OCI-LY7 (cell line): Measurements from ENCODE around the gene KRT26. TPM values are rescaled to one million over a fixed set of nuclear protein-coding genes. Genes with fewer than 3 reads are reported as not detected.

ENCODE experiments used
- BruUV-seq: library from RNA; stranded (reverse); fragments of 400-500 nt; replicated peaks from 2 replicates; lab custom pipeline; 2021; lab: Mats Ljungman, UMichigan
- CTCF ChIA-PET: fragments of 300-600 bp; sonication (Branson Sonifier 250); formaldehyde crosslinking; loops from one replicate; lab custom pipeline; 2022; ENCODE audit warnings: antibody characterized with exemption; ENCODE audit not compliant: unreplicated experiment; lab: Charles Lee
- POLR2A ChIA-PET: fragments of 300-600 bp; sonication (Branson Sonifier 250); formaldehyde crosslinking; loops from one replicate; lab custom pipeline; 2022; ENCODE audit warnings: antibody characterized with exemption; lab: Charles Lee
- DNase-seq: peaks from one replicate; pipeline ENCODE4 v3.0.0-alpha.2; 2015; ENCODE audit warnings: low spot score
- H2AFZ ChIP-seq: fragments of 200-600 bp; sonication (generic), shearing (Covaris generic); 2 replicates; pipeline ENCODE4 v1.6.1; 2014; ENCODE audit warnings: mild to moderate bottlenecking, antibody characterized with exemption, low read length, moderate library complexity
- H3K27ac ChIP-seq: fragments of 200-600 bp; sonication (generic); 2 replicates; pipeline ENCODE4 v1.5.1; 2014; ENCODE audit warnings: mixed run types, low read depth, mild to moderate bottlenecking, moderate library complexity, low read length, inconsistent platforms; ENCODE audit not compliant: poor library complexity, severe bottlenecking
- H3K36me3 ChIP-seq: fragments of 200-600 bp; sonication (generic); 2 replicates; pipeline ENCODE4 v1.6.1; 2014; ENCODE audit warnings: mild to moderate bottlenecking, antibody characterized with exemption, low read length, moderate library complexity, mixed read lengths; ENCODE audit not compliant: insufficient read depth
- H3K4me1 ChIP-seq: fragments of 200-600 bp; sonication (generic); 2 replicates; pipeline ENCODE4 v1.5.1; 2014; ENCODE audit warnings: mild to moderate bottlenecking, low read length; ENCODE audit not compliant: insufficient read depth, poor library complexity, severe bottlenecking
- H3K4me2 ChIP-seq: fragments of 200-600 bp; sonication (generic); 2 replicates; pipeline ENCODE4 v1.6.1; 2014; ENCODE audit warnings: mild to moderate bottlenecking, low read length
- H3K4me3 ChIP-seq: fragments of 200-600 bp; sonication (generic); 2 replicates; pipeline ENCODE4 v1.5.1; 2014; ENCODE audit warnings: mild to moderate bottlenecking, low read depth, low read length; ENCODE audit not compliant: poor library complexity, severe bottlenecking
- H3K79me2 ChIP-seq: fragments of 200-600 bp; sonication (generic); 2 replicates; pipeline ENCODE4 v1.6.1; 2016; ENCODE audit warnings: low read depth, mild to moderate bottlenecking, low read length, moderate library complexity, mixed read lengths; ENCODE audit not compliant: insufficient read depth
- H3K9me2 ChIP-seq: fragments of 200-600 bp; sonication (generic); 2 replicates; pipeline ENCODE4 v1.6.1; 2016; ENCODE audit warnings: mild to moderate bottlenecking, low read length, mixed read lengths; ENCODE audit not compliant: insufficient read depth
- H3K9me3 ChIP-seq: fragments of 200-600 bp; sonication (generic); 2 replicates; pipeline ENCODE4 v1.6.1; 2014; ENCODE audit warnings: mild to moderate bottlenecking, mixed run types, low read length, mixed read lengths
- H4K20me1 ChIP-seq: fragments of 200-600 bp; sonication (generic); 2 replicates; pipeline ENCODE4 v1.6.1; 2014; ENCODE audit warnings: mild to moderate bottlenecking, antibody characterized with exemption, low read length, moderate library complexity, mixed read lengths; ENCODE audit not compliant: insufficient read depth
- CTCF ChIP-seq: fragments of 200-600 bp; sonication (generic); conservative IDR thresholded peaks from 2 replicates; pipeline ENCODE4 v1.5.1; 2014; ENCODE audit warnings: mild to moderate bottlenecking, antibody characterized with exemption, low read length, moderate library complexity, mixed read lengths
- EZH2phosphoT487 ChIP-seq: fragments of 200-600 bp; sonication (generic); IDR thresholded peaks from 2 replicates; pipeline ENCODE4 v1.6.1; 2018; ENCODE audit warnings: low read depth, borderline replicate concordance, mild to moderate bottlenecking, mixed run types, antibody characterized with exemption, low read length, moderate library complexity, mixed read lengths
- intact Hi-C: fragments of 100-400 bp; cut with micrococcal nuclease; formaldehyde crosslinking; loops from one replicate; pipeline ENCODE4 v1.10.0; 2022; ENCODE audit not compliant: unreplicated experiment
- total RNA-seq, 2 experiments: library from RNA; depleted of rRNA in 1 of 2; stranded (reverse); fragments of >200 nt in 1 of 2; shearing (Covaris generic) in 1 of 2; gene quantifications; 2 replicates each; pipeline ENCODE4 v1.2.3, GENCODE V29; 2014 to 2022

KRT26 gene
- total RNA-seq, 2 experiments from 2014 or later = not detected

- Histone ChIP-seq H3K9me3 (no peaks in the 10 kb centered on the region), H3K9me2 (no peaks in the 10 kb centered on the region), H3K79me2 (no peaks in the 10 kb centered on the region), H3K4me1 (no peaks in the 10 kb centered on the region), H3K4me3 (no peak overlapping the region), H3K27ac (no peak overlapping the region), H2AFZ (no peak overlapping the region), H4K20me1 (no peaks in the 10 kb centered on the region), H3K4me2 (no peak overlapping the region), H3K36me3 (no peaks in the 10 kb centered on the region)
- ChIA-PET POLR2A (interaction anchor here (0.6 kb wide), 1 partner anchor 45 kb away, joined by 4 read pairs; no protein-coding TSS in a partner anchor), CTCF (no interaction called here)
- no peak for DNase-seq
- intact Hi-C loops = no loop called here
- BruUV-seq = no TSS peak
- no peak for TF ChIP-seq EZH2phosphoT487
- no peak for TF ChIP-seq CTCF
These were observed 33.4 kb downstream of the KRT26 start for GRCh38 chr17:40738553-40738952.

- Histone ChIP-seq H3K4me1 (no peaks in the 10 kb centered on the region), H2AFZ (no peak overlapping the region), H3K9me2 (no peaks in the 10 kb centered on the region), H3K4me2 (no peak overlapping the region), H3K9me3 (no peaks in the 10 kb centered on the region), H3K79me2 (no peaks in the 10 kb centered on the region), H4K20me1 (no peaks in the 10 kb centered on the region), H3K27ac (no peak overlapping the region), H3K36me3 (no peaks in the 10 kb centered on the region), H3K4me3 (no peak overlapping the region)
- DNase-seq = no peak
- ChIA-PET POLR2A (no interaction called here), CTCF (no interaction called here)
- TF ChIP-seq EZH2phosphoT487 (no peak), CTCF (no peak)
- BruUV-seq = no TSS peak
- intact Hi-C loops = no loop called here
These were observed 37.0 kb downstream of the KRT26 start for GRCh38 chr17:40735016-40735415.

- no peaks in the 10 kb centered on the region for H3K9me3 ChIP-seq
- no peaks in the 10 kb centered on the region for H3K9me2 ChIP-seq
- no peaks in the 10 kb centered on the region for H4K20me1 ChIP-seq
- DNase-seq = no peak
- H3K4me1 ChIP-seq = no peaks in the 10 kb centered on the region
- BruUV-seq = no TSS peak
- no peak overlapping the region for H3K4me3 ChIP-seq
- H3K27ac ChIP-seq = no peak overlapping the region
- no peak overlapping the region for H2AFZ ChIP-seq
- POLR2A ChIA-PET = no interaction called here
- TF ChIP-seq EZH2phosphoT487 (no peak), CTCF (no peak)
- H3K36me3 ChIP-seq = no peaks in the 10 kb centered on the region
- H3K4me2 ChIP-seq = no peak overlapping the region
- CTCF ChIA-PET = no interaction called here
- H3K79me2 ChIP-seq = no peaks in the 10 kb centered on the region
- intact Hi-C loops = no loop called here
These were observed 38.0 kb downstream of the KRT26 start for GRCh38 chr17:40734018-40734417.
